ENCODE results near the gene GSC2.

GSC2 gene

GRCh38 chr22:19194766-19195536 is 44.9 kb upstream of the GSC2 start:
- no peak for DNase-seq (ENCODE audit: low read depth, low spot score)
- TF ChIP-seq, protein P1, sequence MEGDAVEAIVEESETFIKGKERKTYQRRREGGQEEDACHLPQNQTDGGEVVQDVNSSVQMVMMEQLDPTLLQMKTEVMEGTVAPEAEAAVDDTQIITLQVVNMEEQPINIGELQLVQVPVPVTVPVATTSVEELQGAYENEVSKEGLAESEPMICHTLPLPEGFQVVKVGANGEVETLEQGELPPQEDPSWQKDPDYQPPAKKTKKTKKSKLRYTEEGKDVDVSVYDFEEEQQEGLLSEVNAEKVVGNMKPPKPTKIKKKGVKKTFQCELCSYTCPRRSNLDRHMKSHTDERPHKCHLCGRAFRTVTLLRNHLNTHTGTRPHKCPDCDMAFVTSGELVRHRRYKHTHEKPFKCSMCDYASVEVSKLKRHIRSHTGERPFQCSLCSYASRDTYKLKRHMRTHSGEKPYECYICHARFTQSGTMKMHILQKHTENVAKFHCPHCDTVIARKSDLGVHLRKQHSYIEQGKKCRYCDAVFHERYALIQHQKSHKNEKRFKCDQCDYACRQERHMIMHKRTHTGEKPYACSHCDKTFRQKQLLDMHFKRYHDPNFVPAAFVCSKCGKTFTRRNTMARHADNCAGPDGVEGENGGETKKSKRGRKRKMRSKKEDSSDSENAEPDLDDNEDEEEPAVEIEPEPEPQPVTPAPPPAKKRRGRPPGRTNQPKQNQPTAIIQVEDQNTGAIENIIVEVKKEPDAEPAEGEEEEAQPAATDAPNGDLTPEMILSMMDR (IDR thresholded peaks at IDR 0.05; ENCODE audit: insufficient read depth, low read length, missing control alignments), result no peak
- POLR2A ChIA-PET, result no interaction called here
- no peak overlapping the region for H3K4me3 ChIP-seq (ENCODE audit: low read depth, low read length)
- CTCF ChIA-PET, result interaction anchor here (1.0 to 1.2 kb wide), 2 partner anchors 11 to 16 kb away, joined by 3 to 4 read pairs; no protein-coding TSS in a partner anchor

GRCh38 chr22:19193879-19194278 is 43.8 kb upstream of the GSC2 start:
- H3K4me3 ChIP-seq (ENCODE audit: low read depth, low read length), result no peak overlapping the region
- ChIA-PET POLR2A (no interaction called here), CTCF (interaction anchor here (1.0 to 2.6 kb wide), 3 partner anchors 10 to 14 kb away, joined by 3 to 15 read pairs (median 4); no protein-coding TSS in a partner anchor)
- TF ChIP-seq, protein P1 (IDR thresholded peaks at IDR 0.05; ENCODE audit: insufficient read depth, low read length, missing control alignments), result no peak
- DNase-seq (ENCODE audit: low read depth, low spot score), result no peak

DNA sequence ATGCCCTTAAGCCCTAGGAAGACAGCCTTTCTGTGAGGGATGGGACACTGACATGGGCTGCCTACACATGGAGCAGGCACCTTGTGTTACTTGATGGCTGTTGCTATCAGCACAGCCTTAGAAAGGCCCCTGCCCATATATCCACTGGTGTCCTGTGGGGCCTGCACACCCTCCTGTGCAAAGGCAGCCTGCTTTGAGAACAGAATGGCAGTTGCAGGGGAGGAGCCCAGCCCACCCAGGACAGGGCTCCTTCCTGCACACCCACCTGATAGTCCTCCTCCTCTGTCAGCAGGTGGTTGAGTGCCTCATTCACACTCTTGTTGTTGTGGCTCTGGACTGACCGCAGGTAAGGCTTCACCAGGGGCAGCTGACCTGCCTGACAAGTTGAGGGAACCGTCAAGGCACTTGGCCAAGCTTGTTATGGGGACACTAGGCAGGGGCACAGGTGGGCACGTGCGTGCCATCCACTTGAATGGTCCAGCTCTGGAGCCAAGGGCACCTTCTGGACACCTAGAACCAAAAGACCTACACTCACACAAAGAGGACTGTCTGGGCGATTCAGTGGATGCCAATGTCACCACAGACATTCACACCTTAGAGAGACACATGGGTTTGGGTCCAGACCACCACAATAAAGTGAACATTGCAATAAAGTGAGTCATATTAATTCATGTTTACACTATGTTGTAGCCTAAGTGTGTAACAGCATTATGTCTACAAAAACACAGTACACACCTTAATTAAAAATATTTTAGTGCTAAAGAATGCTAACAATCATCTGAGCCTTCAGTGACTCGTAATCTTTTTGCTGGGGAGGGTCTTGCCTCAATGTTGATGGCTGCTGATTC is 37.8 kb upstream of the GSC2 start:
- ChIA-PET CTCF (interaction anchor here (1.3 kb wide), 1 partner anchor 10 kb away, joined by 4 read pairs; the partner anchor contains the start of gene SLC25A1), POLR2A (no interaction called here)
- DNase-seq (ENCODE audit: low read depth, low spot score), result no peak
- TF ChIP-seq, protein P1 (IDR thresholded peaks at IDR 0.05; ENCODE audit: insufficient read depth, low read length, missing control alignments), result no peak
- no peak overlapping the region for H3K4me3 ChIP-seq (ENCODE audit: low read depth, low read length)

- CTCF ChIA-PET, result interaction anchor here (1.4 kb wide), 1 partner anchor 10 kb away, joined by 4 read pairs; no protein-coding TSS in a partner anchor
- no peak overlapping the region for H3K4me3 ChIP-seq (ENCODE audit: low read depth, low read length)
- TF ChIP-seq, protein P1 (IDR thresholded peaks at IDR 0.05; ENCODE audit: insufficient read depth, low read length, missing control alignments), result no peak
- no peak for DNase-seq (ENCODE audit: low read depth, low spot score)
- POLR2A ChIA-PET, result no interaction called here
Measured at GRCh38 chr22:19184276-19184997, 34.3 kb upstream of the GSC2 start.

DNA sequence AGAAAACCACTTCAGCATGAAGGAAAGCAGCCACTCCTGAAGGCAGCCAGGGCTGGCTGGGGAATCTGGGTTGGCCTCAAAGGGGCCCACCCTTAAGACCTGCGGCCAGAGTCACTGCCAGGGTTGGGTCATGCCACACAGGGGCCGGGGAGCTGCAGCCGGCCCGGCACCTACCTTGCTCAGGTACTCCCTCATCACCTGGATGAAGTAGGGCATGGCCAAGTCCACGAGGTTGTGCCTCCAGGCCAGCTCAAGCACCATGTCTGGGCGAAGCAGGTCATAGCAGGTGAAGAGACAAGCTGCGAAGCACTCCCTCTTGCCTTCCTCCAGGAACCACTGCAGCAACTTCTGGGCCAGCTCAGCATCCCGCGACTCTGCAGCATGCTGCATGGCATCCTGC is 33.1 kb upstream of the GSC2 start:
- TF ChIP-seq, protein P1 (IDR thresholded peaks at IDR 0.05; ENCODE audit: insufficient read depth, low read length, missing control alignments), result no peak
- no peak overlapping the region for H3K4me3 ChIP-seq (ENCODE audit: low read depth, low read length)
- CTCF ChIA-PET, result interaction anchor here (1.0 to 1.4 kb wide), 2 partner anchors 11 to 13 kb away, joined by 4 read pairs; no protein-coding TSS in a partner anchor
- POLR2A ChIA-PET, result no interaction called here
- no peak for DNase-seq (ENCODE audit: low read depth, low spot score)

Measured in AG04449 (cell line).